B cell (primary cell): ENCODE results near the gene CACHD1.

Experiments
- EZH2 ChIP-seq: IDR thresholded peaks from 2 replicates; pipeline ENCODE4 v1.6.1; 2012; ENCODE audit warnings: borderline replicate concordance, low read depth, mild to moderate bottlenecking, moderate library complexity, low read length; ENCODE audit not compliant: insufficient read depth, poor library complexity, severe bottlenecking
- TF ChIP-seq, protein P1 (sequence below): fragments of 200-600 bp; IDR thresholded peaks from one replicate; pipeline ENCODE4 v1.8.0; 2022; ENCODE audit warnings: antibody characterized with exemption, mild to moderate bottlenecking

DNA sequence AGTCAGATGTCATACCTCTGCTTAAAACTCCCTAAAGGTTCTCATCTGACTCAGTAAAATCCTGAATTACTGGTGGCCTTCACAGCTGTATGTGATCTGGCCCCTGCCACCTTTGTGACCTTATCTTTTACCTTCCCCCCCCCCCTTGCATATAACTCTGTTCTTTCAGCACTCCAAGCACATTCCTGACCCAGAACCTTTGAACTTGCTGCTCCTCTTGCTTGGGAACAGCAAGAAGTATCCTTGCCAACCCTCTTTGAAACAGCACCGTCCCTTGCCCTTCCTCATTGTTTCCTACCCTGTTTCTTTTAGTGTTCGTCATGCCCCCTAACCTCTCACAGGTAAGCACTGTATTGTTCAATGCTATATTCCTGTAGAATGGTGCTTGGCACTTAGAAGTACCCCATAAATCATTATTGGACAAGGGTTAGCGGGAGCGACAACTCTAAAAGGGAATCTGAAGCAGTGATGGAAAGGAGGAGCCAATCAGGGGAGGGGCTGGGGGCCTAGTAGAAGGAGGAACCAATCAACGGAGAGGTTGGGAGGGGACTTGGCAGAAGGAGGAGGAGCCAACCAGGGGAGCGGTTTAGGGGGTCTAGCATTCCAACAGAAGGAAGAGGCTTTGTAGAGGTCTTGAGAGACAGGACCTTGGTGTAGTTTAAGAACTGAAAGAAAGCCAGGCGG is 13.9 kb downstream of the CACHD1 start:
- TF ChIP-seq, protein P1, sequence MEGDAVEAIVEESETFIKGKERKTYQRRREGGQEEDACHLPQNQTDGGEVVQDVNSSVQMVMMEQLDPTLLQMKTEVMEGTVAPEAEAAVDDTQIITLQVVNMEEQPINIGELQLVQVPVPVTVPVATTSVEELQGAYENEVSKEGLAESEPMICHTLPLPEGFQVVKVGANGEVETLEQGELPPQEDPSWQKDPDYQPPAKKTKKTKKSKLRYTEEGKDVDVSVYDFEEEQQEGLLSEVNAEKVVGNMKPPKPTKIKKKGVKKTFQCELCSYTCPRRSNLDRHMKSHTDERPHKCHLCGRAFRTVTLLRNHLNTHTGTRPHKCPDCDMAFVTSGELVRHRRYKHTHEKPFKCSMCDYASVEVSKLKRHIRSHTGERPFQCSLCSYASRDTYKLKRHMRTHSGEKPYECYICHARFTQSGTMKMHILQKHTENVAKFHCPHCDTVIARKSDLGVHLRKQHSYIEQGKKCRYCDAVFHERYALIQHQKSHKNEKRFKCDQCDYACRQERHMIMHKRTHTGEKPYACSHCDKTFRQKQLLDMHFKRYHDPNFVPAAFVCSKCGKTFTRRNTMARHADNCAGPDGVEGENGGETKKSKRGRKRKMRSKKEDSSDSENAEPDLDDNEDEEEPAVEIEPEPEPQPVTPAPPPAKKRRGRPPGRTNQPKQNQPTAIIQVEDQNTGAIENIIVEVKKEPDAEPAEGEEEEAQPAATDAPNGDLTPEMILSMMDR = no peak
- no peak for TF ChIP-seq EZH2
